Activated naive CD4-positive, alpha-beta T cell treated with anti-CD3 and anti-CD28 coated beads, Interleukin-2, amount 10 ng/mL, durations not matched to agents 7 days and 5 days (primary cell): Measurements from ENCODE around the gene SHKBP1.

Experiments used
- CTCF ChIA-PET: fragments of 350-600 bp; sonication (Branson Sonifier 250); formaldehyde crosslinking; loops from one replicate; lab custom pipeline; 2021; ENCODE audit warnings: antibody characterized with exemption; lab: Charles Lee
- DNase-seq: peaks from one replicate; pipeline ENCODE4 v3.0.0-alpha.2; 2020
- H3K27ac Mint-ChIP-seq: one replicate; pipeline ENCODE4 v1.8.0; 2021; ENCODE audit warnings: mild to moderate bottlenecking, moderate library complexity, mixed read lengths
- H3K27me3 Mint-ChIP-seq: one replicate; pipeline ENCODE4 v1.8.0; 2021; ENCODE audit warnings: mild to moderate bottlenecking, mixed read lengths
- H3K36me3 Mint-ChIP-seq: one replicate; pipeline ENCODE4 v1.8.0; 2021; ENCODE audit warnings: mixed read lengths
- H3K4me1 Mint-ChIP-seq: one replicate; pipeline ENCODE4 v1.8.0; 2021; ENCODE audit warnings: mixed read lengths
- H3K4me3 Mint-ChIP-seq: one replicate; pipeline ENCODE4 v1.8.0; 2021; ENCODE audit warnings: mild to moderate bottlenecking, moderate library complexity, mixed read lengths
- H3K9me3 Mint-ChIP-seq: one replicate; pipeline ENCODE4 v1.8.0; 2021; ENCODE audit warnings: mixed read lengths

Gene SHKBP1

DNA sequence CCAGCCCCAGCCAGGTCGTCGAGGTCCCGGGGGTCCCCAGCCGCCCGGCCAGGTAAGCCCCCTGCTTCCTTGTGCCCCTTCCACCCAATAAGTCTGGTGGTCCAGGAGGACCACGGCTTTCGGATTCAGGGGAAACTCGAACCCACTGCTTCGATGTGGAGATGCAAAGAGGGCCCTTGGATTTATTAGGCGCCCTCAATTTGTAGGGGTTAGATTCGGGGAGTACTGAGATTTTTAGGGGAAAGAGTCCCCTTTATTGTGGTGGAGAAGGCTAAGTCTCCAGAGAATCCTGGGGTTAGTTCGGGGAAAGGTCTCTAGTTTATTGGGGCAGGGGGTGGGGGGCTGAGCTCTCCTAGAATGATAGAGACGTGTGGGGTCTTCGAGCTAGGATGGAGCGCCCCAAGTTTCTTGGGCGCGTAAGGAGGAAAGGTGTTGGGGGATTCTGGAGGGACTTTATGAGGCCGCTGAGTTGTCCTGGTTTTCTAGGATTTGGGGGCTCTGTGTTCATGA is 20.7 kb downstream of the SHKBP1 start:
- H3K4me3 Mint-ChIP-seq: peak overlapping the region; percentile 43
- peaks cover 54% of the 10 kb centered on the region for H3K4me1 Mint-ChIP-seq
- H3K9me3 Mint-ChIP-seq: no peaks in the 10 kb centered on the region
- no peak overlapping the region for H3K27ac Mint-ChIP-seq
- H3K36me3 Mint-ChIP-seq: no peaks in the 10 kb centered on the region
- DNase-seq: no peak
- H3K27me3 Mint-ChIP-seq: peaks cover 87% of the 10 kb centered on the region
- CTCF ChIA-PET: interaction anchor here (0.6 to 3.1 kb wide), 2 partner anchors 37 to 43 kb away, joined by 3 to 11 read pairs; no protein-coding TSS in a partner anchor

DNA sequence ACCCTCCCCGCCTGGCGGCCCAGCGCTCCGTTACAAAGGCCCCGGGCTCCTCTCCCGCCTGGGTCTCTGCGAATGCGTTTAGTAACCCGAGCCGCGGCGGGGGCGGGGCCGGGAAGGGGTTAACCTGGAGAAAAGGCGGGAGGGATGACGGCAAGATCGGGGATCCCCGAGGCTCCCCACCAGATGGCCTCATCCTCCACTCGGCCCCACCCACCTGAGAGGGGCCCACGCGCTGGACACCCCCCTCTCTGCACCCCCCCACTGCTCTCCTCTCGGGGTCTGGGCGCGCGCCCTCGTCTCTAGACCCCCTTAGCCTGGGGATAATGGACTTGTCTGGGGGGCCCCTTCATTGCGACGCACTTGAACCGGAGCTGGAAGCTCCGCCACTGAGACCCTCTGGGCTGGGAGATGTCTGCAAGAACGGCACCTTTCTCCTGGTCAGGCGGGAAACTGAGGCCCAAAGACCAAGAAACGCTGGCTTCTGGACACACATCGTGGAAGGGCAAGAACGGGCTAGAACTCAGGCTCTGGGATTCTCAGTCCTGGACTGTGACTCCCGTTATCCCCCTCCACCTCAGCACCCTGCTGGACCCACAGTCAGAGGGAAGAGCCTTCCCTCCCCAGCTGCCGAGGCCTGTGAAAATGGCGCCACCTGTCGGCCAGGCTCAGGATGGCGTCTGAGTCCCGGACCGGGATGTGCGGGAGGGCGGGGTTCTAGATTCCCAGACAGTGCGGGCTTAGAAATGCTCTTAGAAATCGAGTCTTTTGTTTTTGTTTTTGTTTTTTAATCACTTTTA is 21.6 kb downstream of the SHKBP1 start:
- Mint-ChIP-seq H3K4me1 (peaks cover 63% of the 10 kb centered on the region), H3K27me3 (peaks cover 96% of the 10 kb centered on the region), H3K36me3 (no peaks in the 10 kb centered on the region), H3K9me3 (no peaks in the 10 kb centered on the region), H3K4me3 (no peak overlapping the region), H3K27ac (no peak overlapping the region)
- DNase-seq: peak; percentile 88
- CTCF ChIA-PET: interaction anchor here (1.0 to 3.5 kb wide), 9 partner anchors 16 to 293 kb away, joined by 3 to 19 read pairs (median 11); partner anchors contain the start of gene BLVRB

DNA sequence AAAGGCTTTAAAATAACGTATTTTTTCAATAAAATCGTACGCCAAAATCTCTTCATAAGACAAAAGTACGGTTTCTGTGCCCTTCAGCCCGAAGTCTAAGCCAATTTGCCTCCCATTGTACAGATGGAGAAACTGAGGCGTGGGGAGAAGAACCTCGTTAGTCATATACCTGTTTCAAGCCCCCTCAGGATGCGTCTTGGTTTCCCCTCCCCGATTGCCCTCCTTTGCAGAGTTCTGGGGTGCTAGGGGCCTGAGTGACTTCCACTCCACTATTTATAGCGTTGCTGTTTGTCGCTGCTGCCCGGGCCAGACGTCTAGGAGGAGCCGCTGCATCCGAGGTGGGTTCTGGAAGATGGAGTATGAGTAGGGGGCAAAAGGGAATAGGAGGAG is 22.2 kb downstream of the SHKBP1 start:
- no peaks in the 10 kb centered on the region for H3K36me3 Mint-ChIP-seq
- H3K27me3 Mint-ChIP-seq: peaks cover 100% of the 10 kb centered on the region
- CTCF ChIA-PET: interaction anchor here (0.7 to 3.5 kb wide), 13 partner anchors 17 to 294 kb away, joined by 3 to 19 read pairs (median 4); partner anchors contain the start of gene BLVRB
- peak overlapping the region; percentile 11 for H3K4me3 Mint-ChIP-seq
- peaks cover 69% of the 10 kb centered on the region for H3K4me1 Mint-ChIP-seq
- H3K27ac Mint-ChIP-seq: no peak overlapping the region
- no peak for DNase-seq
- H3K9me3 Mint-ChIP-seq: no peaks in the 10 kb centered on the region

DNA sequence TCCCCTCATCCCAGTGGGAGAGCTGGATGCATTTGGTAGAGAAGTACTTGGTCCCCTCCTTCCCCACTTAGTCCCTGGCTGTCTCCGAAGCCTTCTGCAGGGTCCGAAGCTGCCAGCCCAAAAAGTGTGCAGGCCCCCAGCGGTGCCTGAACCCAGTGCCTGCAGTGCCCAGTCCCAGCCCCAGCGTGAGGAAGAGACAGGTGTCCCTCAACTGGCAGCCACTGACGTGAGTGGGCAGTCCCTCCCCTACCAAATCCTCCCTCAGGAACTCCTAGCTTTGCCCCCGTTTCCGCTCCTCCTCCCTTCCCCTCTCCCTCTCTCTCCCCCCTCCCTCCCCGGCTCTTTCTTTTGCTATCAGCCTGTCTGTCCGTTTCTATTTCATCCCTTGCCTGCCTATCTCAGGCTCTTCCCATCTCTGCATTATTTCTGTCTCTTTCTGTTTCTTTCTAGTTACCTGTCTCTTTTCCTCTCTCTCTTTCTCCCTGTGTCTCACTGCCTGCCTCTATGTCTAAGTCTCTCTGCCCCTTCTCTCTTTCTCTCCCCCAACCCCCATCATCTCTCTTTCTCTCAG is 22.7 kb downstream of the SHKBP1 start:
- peak overlapping the region; percentile 44 for H3K4me3 Mint-ChIP-seq
- CTCF ChIA-PET: interaction anchor here (0.7 to 3.5 kb wide), 14 partner anchors 18 to 295 kb away, joined by 3 to 19 read pairs (median 4); partner anchors contain the start of gene BLVRB
- H3K36me3 Mint-ChIP-seq: no peaks in the 10 kb centered on the region
- DNase-seq: peak; percentile 57
- no peaks in the 10 kb centered on the region for H3K9me3 Mint-ChIP-seq
- peaks cover 70% of the 10 kb centered on the region for H3K4me1 Mint-ChIP-seq
- H3K27me3 Mint-ChIP-seq: peaks cover 98% of the 10 kb centered on the region
- H3K27ac Mint-ChIP-seq: no peak overlapping the region

DNA sequence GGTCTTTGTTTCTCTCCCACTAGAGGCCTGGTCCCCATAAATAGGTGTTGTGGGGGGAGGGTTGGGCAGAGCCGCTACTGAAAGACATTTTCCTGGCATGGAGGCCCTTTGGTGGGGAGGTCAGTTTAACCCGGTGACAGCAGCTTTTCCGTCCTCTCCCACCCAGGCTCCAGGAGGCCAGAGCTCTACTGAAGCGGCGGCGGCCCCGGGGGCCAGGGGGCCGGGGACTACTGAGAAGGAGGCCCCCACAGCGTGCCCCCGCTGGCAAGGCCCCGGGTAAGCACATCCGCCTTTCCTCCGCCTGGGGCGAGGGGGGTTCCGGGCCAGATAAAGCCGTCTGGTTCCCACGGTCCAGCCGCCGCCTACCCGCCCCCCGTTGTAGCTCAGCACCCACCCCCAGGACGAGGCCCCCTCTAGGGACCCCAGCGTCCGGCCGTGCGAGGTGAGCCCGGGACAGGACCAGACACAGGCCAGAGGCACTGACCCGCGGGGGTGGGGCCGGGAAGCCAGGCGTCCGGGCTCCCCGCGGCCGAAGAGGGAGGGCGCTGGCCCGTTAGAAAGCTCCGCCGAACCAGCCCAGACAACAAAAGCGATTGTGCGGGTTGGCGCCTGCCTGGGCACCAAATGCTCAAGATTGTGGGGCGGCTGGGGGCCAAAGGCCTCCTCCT is 23.4 kb downstream of the SHKBP1 start:
- DNase-seq: no peak
- H3K36me3 Mint-ChIP-seq: no peaks in the 10 kb centered on the region
- CTCF ChIA-PET: interaction anchor here (0.7 to 3.5 kb wide), 15 partner anchors 18 to 295 kb away, joined by 3 to 19 read pairs (median 3); partner anchors contain the start of gene BLVRB
- H3K27me3 Mint-ChIP-seq: peaks cover 92% of the 10 kb centered on the region
- no peaks in the 10 kb centered on the region for H3K9me3 Mint-ChIP-seq
- H3K4me3 Mint-ChIP-seq: peak overlapping the region; percentile 44
- peaks cover 70% of the 10 kb centered on the region for H3K4me1 Mint-ChIP-seq
- no peak overlapping the region for H3K27ac Mint-ChIP-seq

DNA sequence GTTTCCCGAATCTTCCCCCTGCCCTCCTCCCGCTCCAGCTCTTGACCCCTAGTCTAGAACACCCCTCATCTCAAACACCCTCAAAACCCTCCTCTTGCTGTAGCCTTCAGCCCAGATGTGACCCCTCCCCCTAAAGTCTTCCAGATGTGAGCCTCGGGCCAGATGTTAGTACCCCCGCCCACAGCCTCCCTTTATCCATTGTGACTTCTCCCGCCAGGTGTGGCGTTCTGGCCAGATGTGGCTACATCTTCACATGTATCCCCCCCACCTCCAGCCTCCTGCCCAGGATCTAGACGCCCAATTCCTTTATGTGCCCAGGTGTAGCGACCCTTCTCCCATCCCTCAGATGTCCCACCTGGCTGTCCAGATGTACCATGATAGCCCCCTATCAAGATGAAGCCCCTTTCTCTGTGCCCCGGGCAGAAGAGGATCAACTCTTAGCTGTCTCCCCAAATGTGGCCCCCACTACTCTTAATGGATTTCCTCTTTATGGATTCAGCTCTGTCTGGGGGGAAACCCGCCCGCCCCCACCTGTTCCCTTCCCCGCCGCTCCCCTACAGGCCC is 24.0 kb downstream of the SHKBP1 start:
- CTCF ChIA-PET: interaction anchor here (1.0 to 3.5 kb wide), 7 partner anchors 21 to 296 kb away, joined by 3 to 19 read pairs (median 3); partner anchors contain the start of gene BLVRB
- Mint-ChIP-seq H3K27me3 (peaks cover 86% of the 10 kb centered on the region), H3K27ac (peak overlapping the region; percentile 2), H3K4me1 (peaks cover 73% of the 10 kb centered on the region), H3K4me3 (peak overlapping the region; percentile 36), H3K36me3 (no peaks in the 10 kb centered on the region), H3K9me3 (no peaks in the 10 kb centered on the region)
- DNase-seq: no peak

DNA sequence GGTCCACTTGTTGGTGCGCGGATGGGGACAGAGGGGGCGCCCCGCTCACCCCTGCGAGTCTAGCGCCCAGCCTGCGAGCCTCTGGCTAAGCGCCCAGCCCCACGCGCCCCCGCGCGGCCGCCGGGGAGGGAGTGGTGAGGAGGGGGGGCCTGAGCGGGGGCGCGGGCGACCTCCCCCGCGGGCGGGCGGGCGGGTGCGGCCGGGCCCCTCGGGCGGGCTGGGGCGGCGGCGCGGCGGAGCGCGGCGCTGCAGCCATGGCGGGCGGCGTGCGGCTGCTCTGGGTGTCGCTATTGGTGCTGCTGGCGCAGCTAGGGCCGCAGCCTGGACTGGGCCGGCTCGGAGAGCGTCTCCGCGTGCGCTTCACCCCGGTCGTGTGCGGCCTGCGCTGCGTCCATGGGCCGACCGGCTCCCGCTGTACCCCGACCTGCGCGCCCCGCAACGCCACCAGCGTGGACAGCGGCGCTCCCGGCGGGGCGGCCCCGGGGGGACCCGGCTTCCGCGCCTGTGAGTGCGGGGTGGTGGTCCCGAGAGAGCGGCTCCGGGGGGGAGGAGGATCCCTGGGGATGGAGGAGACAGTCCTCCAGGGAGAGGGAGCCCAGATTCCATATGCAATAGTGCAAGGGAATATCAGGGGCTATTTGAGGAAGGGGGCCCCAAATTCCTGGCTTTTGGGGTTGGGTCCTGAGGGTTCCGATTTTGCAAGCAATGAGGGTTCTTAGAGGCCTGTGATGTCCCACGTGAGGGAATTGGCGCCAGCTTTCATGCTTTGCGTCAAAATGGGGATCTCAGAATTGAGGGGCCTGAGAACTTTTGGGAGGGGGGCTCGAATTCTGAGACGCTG is 24.7 kb downstream of the SHKBP1 start, which contains the start of gene LTBP4:
LTBP4 (plus strand) TSS at position 236 of the 841 bp plus-strand sequence; CDS start at position 255, 19 bp downstream.
- CTCF ChIA-PET: interaction anchor here (0.7 to 3.5 kb wide), 6 partner anchors 31 to 136 kb away, joined by 3 to 19 read pairs (median 3); partner anchors contain the start of gene BLVRB
- peak within 1 kb of the TSS; percentile 2 for H3K27ac Mint-ChIP-seq
- H3K27me3 Mint-ChIP-seq: peaks cover 79% of the 10 kb centered on the region
- no peaks in the 10 kb centered on the region for H3K9me3 Mint-ChIP-seq
- DNase-seq: peak; percentile 52
- peaks cover 77% of the 10 kb centered on the region for H3K4me1 Mint-ChIP-seq
- H3K36me3 Mint-ChIP-seq: no peaks in the 10 kb centered on the region
- peak within 1 kb of the TSS; percentile 36 for H3K4me3 Mint-ChIP-seq

DNA sequence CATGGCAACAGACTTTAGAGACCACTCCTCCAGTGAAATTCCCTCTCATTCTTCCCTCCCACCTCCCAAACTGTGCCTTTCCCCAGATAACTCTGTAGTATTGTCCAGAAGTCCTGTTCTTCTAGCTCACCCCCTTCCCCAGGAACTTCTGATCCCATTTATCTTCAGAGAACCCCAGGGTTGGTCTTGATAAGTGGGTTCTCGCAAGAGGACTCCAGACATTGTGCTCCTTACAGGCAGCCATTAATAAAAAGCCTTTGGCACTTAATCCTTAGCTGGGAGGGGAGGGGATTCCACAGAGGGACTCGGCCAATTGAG is 26.4 kb downstream of the SHKBP1 start:
- H3K27ac Mint-ChIP-seq: no peak overlapping the region
- H3K27me3 Mint-ChIP-seq: peaks cover 62% of the 10 kb centered on the region
- peaks cover 88% of the 10 kb centered on the region for H3K4me1 Mint-ChIP-seq
- no peak overlapping the region for H3K4me3 Mint-ChIP-seq
- DNase-seq: no peak
- H3K9me3 Mint-ChIP-seq: no peaks in the 10 kb centered on the region
- CTCF ChIA-PET: interaction anchor here (0.8 to 6.1 kb wide), 18 partner anchors 8 to 463 kb away, joined by 3 to 72 read pairs (median 5); partner anchors contain the start of gene BLVRB
- peaks cover 2% of the 10 kb centered on the region for H3K36me3 Mint-ChIP-seq

DNA sequence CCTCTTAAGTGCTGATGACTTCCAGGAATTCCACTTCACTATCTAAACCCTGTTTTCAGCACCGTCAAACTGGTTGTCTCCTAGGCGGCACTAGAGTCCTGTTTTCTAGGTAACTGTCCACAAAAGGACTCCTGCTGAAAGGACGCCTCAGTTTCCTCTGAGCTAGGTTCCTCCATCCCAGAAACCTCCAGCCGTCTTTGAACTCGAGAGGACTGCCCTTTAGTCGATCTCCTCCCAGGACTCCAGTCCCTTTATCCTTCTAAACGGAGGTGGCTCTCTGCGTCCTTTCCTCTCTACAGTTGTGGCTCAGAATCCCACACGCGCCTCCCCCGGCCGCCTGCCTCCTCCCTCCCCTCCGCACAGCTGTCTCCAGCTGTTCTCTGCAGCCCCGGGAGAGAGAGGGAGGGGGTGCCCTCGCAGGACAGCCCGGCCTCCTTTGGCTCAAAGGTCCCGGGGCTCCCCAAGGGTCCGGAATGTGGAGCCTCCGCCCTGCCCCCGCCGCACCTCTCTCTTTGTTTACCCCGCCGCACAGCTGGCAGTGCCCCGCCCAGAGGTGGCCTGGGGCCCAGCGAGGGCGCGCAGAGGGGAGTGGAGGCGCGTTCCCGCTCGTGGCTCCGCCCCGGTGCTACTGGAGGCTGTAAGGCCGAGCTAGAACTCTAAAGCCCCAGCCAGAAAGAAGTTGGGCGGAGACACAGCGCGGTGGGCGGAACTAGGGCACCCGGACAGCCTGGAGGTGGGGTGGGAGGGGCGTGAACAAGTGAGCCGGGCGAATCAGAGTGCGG is 26.9 kb downstream of the SHKBP1 start:
- CTCF ChIA-PET: interaction anchor here (0.6 to 6.1 kb wide), 21 partner anchors 9 to 464 kb away, joined by 3 to 72 read pairs (median 5); partner anchors contain the start of genes BLVRB and EGLN2
- peak; percentile 100 for DNase-seq
- Mint-ChIP-seq H3K9me3 (no peaks in the 10 kb centered on the region), H3K27me3 (peaks cover 56% of the 10 kb centered on the region), H3K36me3 (peaks cover 4% of the 10 kb centered on the region), H3K4me3 (peak overlapping the region; percentile 85), H3K4me1 (peaks cover 90% of the 10 kb centered on the region), H3K27ac (peak overlapping the region; percentile 90)

DNA sequence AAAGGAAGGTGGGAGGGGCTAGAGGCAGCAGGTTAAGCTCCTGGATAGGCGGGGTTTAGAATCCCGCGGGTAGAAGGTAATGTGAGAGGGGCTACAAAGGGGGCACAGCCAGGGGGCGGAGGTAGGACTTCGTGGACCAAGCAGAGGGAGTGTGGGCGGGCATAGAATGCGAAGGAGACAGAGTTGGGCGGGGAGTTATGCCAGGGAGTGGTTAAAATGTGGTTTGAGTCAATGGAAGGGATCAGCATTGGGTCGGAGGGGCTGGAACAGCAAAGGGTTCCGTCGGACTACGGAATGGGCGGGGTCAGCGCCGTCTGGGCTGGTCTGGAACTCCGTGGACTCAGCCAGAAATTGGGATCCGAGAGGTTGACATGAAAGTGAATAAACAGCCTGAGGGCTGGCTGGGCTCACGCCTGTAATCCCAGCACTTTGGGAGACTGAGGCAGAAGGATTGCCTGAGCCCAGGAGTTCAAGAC is 27.5 kb downstream of the SHKBP1 start:
- peaks cover 4% of the 10 kb centered on the region for H3K36me3 Mint-ChIP-seq
- no peak for DNase-seq
- peaks cover 90% of the 10 kb centered on the region for H3K4me1 Mint-ChIP-seq
- H3K9me3 Mint-ChIP-seq: no peaks in the 10 kb centered on the region
- H3K27ac Mint-ChIP-seq: peak overlapping the region; percentile 90
- peak overlapping the region; percentile 85 for H3K4me3 Mint-ChIP-seq
- CTCF ChIA-PET: interaction anchor here (0.6 to 6.1 kb wide), 12 partner anchors 9 to 299 kb away, joined by 3 to 72 read pairs (median 7); partner anchors contain the start of genes BLVRB and EGLN2
- H3K27me3 Mint-ChIP-seq: peaks cover 50% of the 10 kb centered on the region

DNA sequence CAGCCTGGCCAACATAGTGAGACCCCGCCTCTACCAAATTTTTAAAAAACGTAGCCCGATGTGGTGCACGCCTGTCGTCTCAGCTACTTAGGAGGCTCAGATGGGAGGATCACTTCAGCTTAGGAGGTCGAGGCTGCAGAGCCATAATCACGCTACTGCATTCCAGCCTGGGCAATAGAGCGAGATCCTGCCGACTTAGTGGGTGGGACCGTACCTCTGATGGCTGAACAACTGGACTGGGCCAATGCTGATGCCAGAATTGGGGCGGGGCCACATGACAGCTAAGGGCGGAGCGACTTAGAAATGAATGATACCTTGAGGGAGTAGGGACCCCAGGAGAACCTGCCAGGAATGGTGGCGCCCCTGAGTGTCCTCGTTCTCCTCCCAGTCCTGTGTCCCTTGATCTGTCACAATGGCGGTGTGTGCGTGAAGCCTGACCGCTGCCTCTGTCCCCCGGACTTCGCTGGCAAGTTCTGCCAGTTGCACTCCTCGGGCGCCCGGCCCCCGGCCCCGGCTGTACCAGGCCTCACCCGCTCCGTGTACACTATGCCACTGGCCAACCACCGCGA is 28.1 kb downstream of the SHKBP1 start:
- Mint-ChIP-seq H3K4me1 (peaks cover 90% of the 10 kb centered on the region), H3K27ac (peak overlapping the region; percentile 90), H3K36me3 (peaks cover 4% of the 10 kb centered on the region), H3K4me3 (peak overlapping the region; percentile 85), H3K9me3 (no peaks in the 10 kb centered on the region), H3K27me3 (peaks cover 45% of the 10 kb centered on the region)
- CTCF ChIA-PET: interaction anchor here (0.9 to 6.1 kb wide), 7 partner anchors 9 to 140 kb away, joined by 3 to 72 read pairs (median 5); no protein-coding TSS in a partner anchor
- peak; percentile 47 for DNase-seq
